HG03378 (cell line): ENCODE results near the gene DNAH6.
A peak's percentile ranks its signal among the peaks of the same experiment; 100 is the strongest.
"Not testable (repeated sequence)": the region's sequence is repeated elsewhere in the genome, so short reads cannot be mapped to it uniquely, and the experiment has no call there.

Source experiments
- ATAC-seq: cut with Tn5 transposase; IDR thresholded peaks from one replicate; pipeline ENCODE4 v1.9.1; 2021; ENCODE audit warnings: mild to moderate bottlenecking, moderate library complexity; ENCODE audit not compliant: unreplicated experiment

Gene DNAH6

DNA sequence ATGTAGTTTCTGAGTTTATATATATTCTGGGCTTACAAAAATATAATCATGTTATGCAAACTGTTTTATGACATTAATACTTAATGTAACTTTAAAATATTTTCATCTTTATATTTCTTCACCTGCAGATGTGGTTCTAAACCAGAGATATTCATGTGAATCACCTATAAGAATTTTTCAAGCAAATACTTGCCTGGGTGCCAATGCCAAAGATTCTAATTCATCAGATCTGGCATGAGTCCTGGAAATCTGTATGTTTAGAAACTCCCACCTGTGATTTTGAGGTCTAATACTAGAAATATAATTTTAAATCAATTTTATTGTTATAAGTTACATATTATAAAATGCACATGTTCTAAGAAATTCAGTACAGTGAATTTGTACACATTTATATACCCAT is 19.9 kb upstream of the DNAH6 start:
- no peak for ATAC-seq

GRCh38 chr2:84497285-84497684 is 19.0 kb upstream of the DNAH6 start:
- ATAC-seq: no peak

- ATAC-seq: no peak
These were observed 18.0 kb upstream of the DNAH6 start for GRCh38 chr2:84498150-84498799.

GRCh38 chr2:84511024-84511423 is 5.3 kb upstream of the DNAH6 start:
- ATAC-seq: not testable (repeated sequence)

DNA sequence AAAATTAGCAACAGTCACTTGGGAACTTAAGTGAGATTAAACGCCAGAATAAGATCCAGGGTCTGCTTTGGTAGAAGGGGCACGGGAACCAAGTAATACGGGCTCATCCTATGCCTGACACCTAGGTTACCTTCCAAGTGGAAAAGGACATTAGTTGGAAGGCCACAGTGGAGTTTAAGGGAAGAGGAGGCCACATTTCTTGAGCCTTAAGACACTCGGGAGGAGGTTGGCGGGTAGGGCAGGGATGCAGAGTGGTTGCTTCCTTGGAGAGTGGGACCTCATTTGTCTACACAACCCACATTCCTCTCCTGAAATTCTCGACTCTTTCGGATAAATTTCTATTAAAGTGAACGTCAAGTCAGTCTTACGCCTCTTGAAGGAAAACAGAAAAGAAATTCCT is 510 bp upstream of the DNAH6 start:
- ATAC-seq: no peak

GRCh38 chr2:84519332-84519957 is 3.1 kb downstream of the DNAH6 start:
- peak; percentile 48 for ATAC-seq

- ATAC-seq: no peak
These were observed 10.3 kb downstream of the DNAH6 start for GRCh38 chr2:84526562-84526961.

DNA sequence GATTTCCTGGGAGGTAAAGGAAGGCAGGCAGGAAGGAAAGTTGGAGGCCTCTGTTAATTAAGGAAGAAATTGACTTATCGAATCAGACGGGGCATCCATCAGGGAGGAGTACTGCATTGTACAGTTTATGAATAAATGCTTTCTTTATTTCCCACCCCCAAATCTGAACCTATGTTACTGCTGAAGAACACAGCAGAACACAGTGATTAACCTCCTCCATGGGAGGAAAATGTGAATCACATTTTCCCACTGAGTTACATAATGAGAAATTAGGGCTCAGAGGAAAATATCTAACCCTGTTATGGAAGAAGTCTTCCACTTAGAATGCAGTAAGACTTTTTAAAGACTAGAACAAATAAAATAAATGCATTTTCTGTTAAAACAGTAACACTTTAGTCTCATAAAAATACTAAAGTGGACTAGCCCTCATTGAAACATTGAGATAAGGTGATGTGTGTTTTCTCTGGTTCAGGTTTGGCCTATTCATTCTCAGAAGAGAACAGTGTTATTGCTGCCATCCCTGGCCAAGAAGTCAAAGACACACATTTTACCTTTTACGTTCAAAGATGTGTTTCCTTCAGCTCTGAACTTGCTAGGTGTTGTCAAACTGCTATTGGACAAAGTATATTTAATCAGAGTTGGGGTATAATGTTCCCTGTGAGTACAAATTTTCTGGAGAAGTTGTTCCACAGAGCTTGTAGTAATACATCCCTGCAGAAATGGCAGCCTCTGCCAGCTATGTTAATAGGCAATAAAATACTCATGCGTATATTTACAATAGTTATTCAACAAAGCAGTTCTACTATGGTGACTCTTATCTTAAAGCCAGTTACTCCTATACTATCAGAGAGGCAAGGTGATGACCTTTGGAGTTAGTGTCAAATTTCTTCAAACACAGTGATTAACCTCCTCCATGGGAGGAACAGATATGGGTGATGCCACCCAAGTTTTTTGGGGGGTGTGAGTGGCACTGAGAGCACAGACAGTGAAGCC is 11.1 kb downstream of the DNAH6 start:
- ATAC-seq: no peak

- no peak for ATAC-seq
These were observed 16.0 kb downstream of the DNAH6 start for GRCh38 chr2:84532291-84532690.

DNA sequence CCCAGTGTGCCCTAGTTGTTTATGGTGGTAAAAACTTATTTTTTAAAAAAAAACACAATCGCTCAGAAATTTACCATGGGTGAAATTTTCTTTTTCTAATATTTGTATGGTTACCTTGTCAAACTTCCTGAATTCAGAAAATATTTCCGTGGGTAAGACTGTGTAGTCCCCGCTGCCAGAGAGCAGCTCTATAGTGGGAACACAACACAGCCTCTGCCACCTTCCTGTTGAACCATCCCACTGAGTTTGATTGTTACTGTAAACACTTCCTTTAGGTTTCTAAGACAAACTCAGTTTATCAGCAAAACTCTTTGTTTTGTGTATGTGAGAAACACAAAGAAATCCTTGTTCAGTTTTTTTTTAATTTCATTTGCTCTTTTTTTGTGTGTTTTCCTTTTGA is 17.9 kb downstream of the DNAH6 start:
- no peak for ATAC-seq

DNA sequence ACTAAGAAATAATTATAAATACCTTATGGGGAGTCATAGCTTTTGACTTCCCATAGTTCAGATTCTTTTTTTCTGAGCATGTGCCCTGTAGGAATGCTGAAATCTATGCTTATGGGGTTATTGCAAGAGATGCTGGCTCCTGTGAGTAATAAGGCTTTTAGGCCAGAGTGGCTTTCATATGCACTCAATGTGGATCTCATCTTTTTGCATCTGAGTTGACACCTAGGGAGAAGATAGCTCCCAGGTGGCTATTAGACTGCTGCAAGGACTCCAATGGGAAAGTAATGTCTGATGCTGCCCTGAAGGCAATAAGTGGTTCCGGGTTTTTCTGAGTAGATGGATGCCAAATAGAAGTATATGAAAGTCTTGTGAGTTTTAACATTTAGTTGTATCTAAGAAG is 21.0 kb downstream of the DNAH6 start:
- ATAC-seq: no peak

DNA sequence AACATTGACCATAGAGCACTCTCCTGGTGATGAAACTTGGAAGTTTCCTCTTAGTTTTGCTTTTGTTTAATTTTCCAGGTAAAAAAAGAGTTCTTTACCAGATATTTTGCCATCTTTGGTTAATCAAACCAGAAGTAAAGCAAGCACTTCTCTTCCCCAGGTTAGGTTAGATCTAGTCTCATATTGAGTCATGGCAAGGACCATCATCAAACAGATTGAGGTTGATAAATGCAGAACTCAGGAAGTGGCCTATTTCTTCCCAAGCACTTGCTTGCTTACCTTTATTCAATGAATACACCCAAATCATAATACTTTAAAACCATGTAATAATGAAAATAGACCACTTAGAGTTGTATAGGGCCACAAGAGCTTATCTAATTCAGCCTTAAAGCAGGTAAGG is 23.4 kb downstream of the DNAH6 start:
- ATAC-seq: no peak

GRCh38 chr2:84545005-84545404 is 28.7 kb downstream of the DNAH6 start:
- no peak for ATAC-seq

GRCh38 chr2:84546551-84546950 is 30.3 kb downstream of the DNAH6 start:
- ATAC-seq: no peak

GRCh38 chr2:84548303-84548702 is 32.0 kb downstream of the DNAH6 start:
- no peak for ATAC-seq

- no peak for ATAC-seq
These were observed 34.6 kb downstream of the DNAH6 start for GRCh38 chr2:84550916-84551315.

DNA sequence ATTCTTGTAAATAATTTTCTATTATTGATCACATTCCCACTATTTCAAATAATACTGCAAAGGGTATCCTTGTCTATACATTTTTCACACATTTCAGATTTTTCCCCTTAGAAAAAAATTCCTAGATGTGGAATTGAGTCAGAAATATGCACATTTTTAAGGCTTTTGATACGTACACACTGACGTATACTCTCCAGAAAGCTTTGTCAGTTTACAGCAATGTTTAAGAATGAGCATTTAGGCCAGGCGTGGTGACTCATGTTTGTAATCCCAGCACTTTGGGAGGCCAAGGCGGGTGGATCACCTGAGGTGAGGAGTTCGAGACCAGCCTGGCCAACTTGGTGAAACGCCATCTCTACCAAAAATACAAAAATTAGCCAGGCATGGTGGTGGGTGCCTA is 35.2 kb downstream of the DNAH6 start:
- ATAC-seq: not testable (repeated sequence)

GRCh38 chr2:84556190-84556589 is 39.9 kb downstream of the DNAH6 start:
- no peak for ATAC-seq

DNA sequence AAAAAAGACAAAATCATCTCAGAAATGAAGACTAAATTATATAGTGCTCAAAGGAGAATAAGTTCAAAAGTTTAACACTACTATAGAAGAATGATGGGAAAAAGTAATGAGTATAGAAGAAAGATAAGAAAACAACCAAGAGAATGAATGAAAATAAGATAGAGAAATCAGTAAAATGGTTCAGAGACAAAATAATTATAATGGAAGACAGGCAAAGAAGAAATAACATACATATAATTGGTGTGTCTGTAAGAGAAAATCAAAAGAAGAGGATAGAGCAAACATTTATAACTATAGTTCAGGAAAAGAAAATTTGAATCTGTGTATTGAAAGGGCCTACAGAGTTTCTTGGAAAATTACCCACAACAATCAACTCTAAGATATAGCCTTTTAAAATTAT is 43.5 kb downstream of the DNAH6 start:
- ATAC-seq: no peak

GRCh38 chr2:84579661-84580060 is 63.4 kb downstream of the DNAH6 start:
- no peak for ATAC-seq

- no peak for ATAC-seq
These were observed 87.6 kb downstream of the DNAH6 start for GRCh38 chr2:84603911-84604310.

DNA sequence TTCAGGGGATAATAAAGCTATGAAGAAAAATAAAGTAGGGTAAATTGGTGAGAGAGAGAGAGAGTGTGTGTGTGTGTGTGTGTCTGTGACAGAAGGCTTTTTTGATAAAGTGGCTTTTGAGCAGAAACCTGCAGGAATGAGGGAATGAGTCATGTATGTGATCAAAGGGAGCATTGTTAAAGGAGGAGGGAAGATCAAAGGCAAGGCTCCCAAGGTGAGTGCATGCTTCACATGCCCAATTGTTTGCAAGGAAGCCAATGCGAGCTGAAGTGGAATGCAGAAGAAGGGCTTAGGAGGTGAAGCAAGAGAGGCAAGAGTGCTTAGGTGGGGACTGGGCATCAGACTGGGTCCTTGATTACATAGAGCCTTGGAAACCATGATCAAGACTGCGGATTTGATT is 96.8 kb downstream of the DNAH6 start:
- ATAC-seq: no peak
